Keratinocyte (primary cell): ENCODE results near the gene GRIK2. TPM values are rescaled to one million over a fixed set of nuclear protein-coding genes. Genes with fewer than 3 reads are reported as not detected.

ENCODE experiments used
- DNase-seq: peaks from one replicate; pipeline ENCODE4 v3.0.0-alpha.2; 2011; ENCODE audit warnings: low read depth, missing footprints, low spot score
- FAIRE-seq: peaks from 2 replicates; lab custom pipeline; 2011; peaks lifted over from hg19 to GRCh38; lab: Jason Lieb, UNC
- H2AFZ ChIP-seq: 2 replicates; pipeline ENCODE4 v1.6.0; 2012; ENCODE audit warnings: low read length, control low read depth, inconsistent platforms; ENCODE audit not compliant: control insufficient read depth
- H3K27ac ChIP-seq: 2 replicates; pipeline ENCODE4 v1.5.1; 2011; ENCODE audit warnings: low read length; ENCODE audit not compliant: control insufficient read depth, insufficient read depth
- H3K27me3 ChIP-seq: 3 replicates; pipeline ENCODE4 v1.6.0; 2011; ENCODE audit warnings: low read length; ENCODE audit not compliant: control insufficient read depth, insufficient read depth; ENCODE audit errors: extremely low read depth
- H3K36me3 ChIP-seq, 2 experiments: 2 replicates in 1 of 2; 3 replicates in 1 of 2; pipeline ENCODE4 v1.5.1; 2011; ENCODE audit warnings: low read length in 2 of 2, mild to moderate bottlenecking in 1 of 2; ENCODE audit not compliant: control insufficient read depth in 2 of 2, insufficient read depth in 2 of 2; ENCODE audit errors: extremely low read depth in 1 of 2
- H3K4me1 ChIP-seq: 3 replicates; pipeline ENCODE4 v1.5.1; 2011; ENCODE audit warnings: low read length; ENCODE audit not compliant: control insufficient read depth, insufficient read depth; ENCODE audit errors: extremely low read depth
- H3K4me2 ChIP-seq: 3 replicates; pipeline ENCODE4 v1.6.0; 2011; ENCODE audit warnings: low read depth, low read length; ENCODE audit not compliant: control insufficient read depth, insufficient read depth; ENCODE audit errors: extremely low read depth
- H3K4me3 ChIP-seq, 3 experiments: fragments of 200-600 bp in 1 of 3; sonication (generic) in 1 of 3; 2 replicates in 2 of 3; 3 replicates in 1 of 3; pipeline ENCODE4 v1.5.1; 2011 to 2016; ENCODE audit warnings: low read length in 3 of 3, mild to moderate bottlenecking in 3 of 3, control low read depth in 2 of 3, inconsistent platforms in 1 of 3, low read depth in 1 of 3, mixed read lengths in 1 of 3, mixed run types in 1 of 3, moderate library complexity in 1 of 3; ENCODE audit not compliant: control insufficient read depth in 2 of 3, insufficient read depth in 2 of 3; ENCODE audit errors: extremely low read depth in 1 of 3
- H3K79me2 ChIP-seq: 2 replicates; pipeline ENCODE4 v1.6.0; 2012; ENCODE audit warnings: low read length; ENCODE audit not compliant: control insufficient read depth, insufficient read depth
- H3K9ac ChIP-seq: 3 replicates; pipeline ENCODE4 v1.6.0; 2011; ENCODE audit warnings: low read length; ENCODE audit not compliant: control insufficient read depth, insufficient read depth; ENCODE audit errors: extremely low read depth
- H3K9me1 ChIP-seq: 3 replicates; pipeline ENCODE4 v1.6.0; 2011; ENCODE audit warnings: low read length; ENCODE audit not compliant: control insufficient read depth, insufficient read depth; ENCODE audit errors: extremely low read depth
- H3K9me3 ChIP-seq: 2 replicates; pipeline ENCODE4 v1.5.1; 2012; ENCODE audit warnings: low read depth, low read length; ENCODE audit not compliant: control insufficient read depth
- H4K20me1 ChIP-seq: 3 replicates; pipeline ENCODE4 v1.6.0; 2011; ENCODE audit warnings: low read length; ENCODE audit not compliant: control insufficient read depth, insufficient read depth; ENCODE audit errors: extremely low read depth
- CTCF ChIP-seq, 3 experiments: IDR thresholded peaks in 1 of 3; conservative IDR thresholded peaks in 1 of 3; optimal IDR thresholded peaks in 1 of 3; 2 replicates in 2 of 3; 3 replicates in 1 of 3; pipeline versions ENCODE3 to v1.5.1; 2011; ENCODE audit warnings: low read length in 3 of 3, mild to moderate bottlenecking in 3 of 3, moderate library complexity in 2 of 3, control low read depth in 1 of 3, inconsistent platforms in 1 of 3; ENCODE audit not compliant: insufficient read depth in 2 of 3; ENCODE audit errors: extremely low read depth in 1 of 3
- EZH2 ChIP-seq: IDR thresholded peaks from one replicate; pipeline ENCODE4 v1.6.1; 2012; ENCODE audit warnings: inconsistent platforms, mild to moderate bottlenecking, low read length, moderate library complexity
- dilution Hi-C: fragments of 300-500 bp; cut with MboI; formaldehyde crosslinking; loops from one replicate; pipeline ENCODE4 v1.7.0; 2020; ENCODE audit warnings: low sequenced_read_pairs; ENCODE audit not compliant: extremely low pct_ligation_motif_present
- polyA plus RNA-seq, 5 experiments: library from polyadenylated mRNA; depleted of rRNA in 3 of 5; stranded (reverse) in 3 of 5; stranded (forward) in 1 of 5; unstranded in 1 of 5; fragments of >200 nt; gene quantifications; 1 replicate in 1 of 5; 2 replicates in 3 of 5; 3 replicates in 1 of 5; pipeline versions ENCODE4 v1.2.1 to v1.2.3, GENCODE V29; 2011 to 2012; ENCODE audit warnings: missing spikeins in 2 of 5, low read depth in 1 of 5, low replicate concordance in 1 of 5

Gene GRIK2
- polyA plus RNA-seq, 1 donor (not counting 4 experiments of a cell fraction or from before 2014, with no cell fraction given), result 0.01 TPM

- FAIRE-seq, result no peak
- DNase-seq, result no peak
- no peaks in the 10 kb centered on the region for H3K36me3 ChIP-seq
- H3K4me2 ChIP-seq, result no peak overlapping the region
- dilution Hi-C loops, result no loop called here
- no peak overlapping the region for H2AFZ ChIP-seq
- H3K79me2 ChIP-seq, result no peaks in the 10 kb centered on the region
- TF ChIP-seq CTCF (optimal IDR thresholded peaks at IDR 0.05 in 1 of 3, IDR thresholded peaks at IDR 0.05 in 1 of 3, conservative IDR thresholded peaks at IDR 0.05 in 1 of 3; ENCODE audit: extremely low read depth in 1 of 3, insufficient read depth in 2 of 3, low read length in 3 of 3), result no peak
- no peaks in the 10 kb centered on the region for H3K27me3 ChIP-seq
- H3K27ac ChIP-seq, result no peak overlapping the region
- no peak overlapping the region for H3K9ac ChIP-seq
- H3K9me1 ChIP-seq, result no peaks in the 10 kb centered on the region
- no peaks in the 10 kb centered on the region for H3K4me1 ChIP-seq
- no peaks in the 10 kb centered on the region for H4K20me1 ChIP-seq
- H3K9me3 ChIP-seq, result no peaks in the 10 kb centered on the region
- no peak overlapping the region for H3K4me3 ChIP-seq
Observed at GRCh38 chr6:102064142-102064541, 670.6 kb downstream of the GRIK2 start.

- H3K4me3 ChIP-seq, result no peak overlapping the region
- no peaks in the 10 kb centered on the region for H3K9me1 ChIP-seq
- no peak overlapping the region for H3K27ac ChIP-seq
- no peak for DNase-seq
- H3K27me3 ChIP-seq, result no peaks in the 10 kb centered on the region
- H3K79me2 ChIP-seq, result no peaks in the 10 kb centered on the region
- H2AFZ ChIP-seq, result no peak overlapping the region
- no peaks in the 10 kb centered on the region for H3K4me1 ChIP-seq
- TF ChIP-seq CTCF (optimal IDR thresholded peaks at IDR 0.05 in 1 of 3, IDR thresholded peaks at IDR 0.05 in 1 of 3, conservative IDR thresholded peaks at IDR 0.05 in 1 of 3; ENCODE audit: extremely low read depth in 1 of 3, insufficient read depth in 2 of 3, low read length in 3 of 3) (no peak), EZH2 (no peak)
- H3K9ac ChIP-seq, result no peak overlapping the region
- no peaks in the 10 kb centered on the region for H3K9me3 ChIP-seq
- H4K20me1 ChIP-seq, result no peaks in the 10 kb centered on the region
- no peaks in the 10 kb centered on the region for H3K36me3 ChIP-seq
- FAIRE-seq, result no peak
- no peak overlapping the region for H3K4me2 ChIP-seq
- dilution Hi-C loops, result no loop called here
Observed at GRCh38 chr6:102066301-102066700, 672.8 kb downstream of the GRIK2 start.
